ENCODE measurements around the gene CHST6.
A peak's percentile ranks its signal among the peaks of the same experiment; 100 is the strongest.
"Not testable (repeated sequence)": the region's sequence is repeated elsewhere in the genome, so short reads cannot be mapped to it uniquely, and the experiment has no call there.

The CHST6 gene

GRCh38 chr16:75472908-75473877, 22.0 kb downstream of the CHST6 start:
- DNase-seq, result no peak

GRCh38 chr16:75471723-75472633, 23.3 kb downstream of the CHST6 start:
- peak; percentile 46 for DNase-seq

- DNase-seq, result no peak
Measured at GRCh38 chr16:75466760-75467159, 28.5 kb downstream of the CHST6 start.

- peak; percentile 98 for DNase-seq
Measured at GRCh38 chr16:75464122-75464918, 30.9 kb downstream of the CHST6 start, which contains the start of gene TMEM170A. TMEM170A (minus strand) TSS chr16:75464689; CDS start chr16:75464600, 89 bp downstream.

GRCh38 chr16:75463389-75464121, 31.7 kb downstream of the CHST6 start:
- DNase-seq, result not testable (repeated sequence)

GRCh38 chr16:75462806-75463205, 32.4 kb downstream of the CHST6 start:
- no peak for DNase-seq

- no peak for DNase-seq
Measured at GRCh38 chr16:75461575-75461974, 33.7 kb downstream of the CHST6 start.

GRCh38 chr16:75460446-75460845, 34.8 kb downstream of the CHST6 start:
- DNase-seq, result no peak

GRCh38 chr16:75459691-75460090, 35.5 kb downstream of the CHST6 start:
- DNase-seq, result no peak

- no peak for DNase-seq
Measured at GRCh38 chr16:75458439-75458838, 36.8 kb downstream of the CHST6 start.

- no peak for DNase-seq
Measured at GRCh38 chr16:75458029-75458428, 37.2 kb downstream of the CHST6 start.

- DNase-seq, result no peak
Measured at GRCh38 chr16:75457485-75458021, 37.7 kb downstream of the CHST6 start.

- no peak for DNase-seq
Measured at GRCh38 chr16:75456971-75457370, 38.3 kb downstream of the CHST6 start.

GRCh38 chr16:75456486-75456885, 38.8 kb downstream of the CHST6 start:
- not testable (repeated sequence) for DNase-seq

- no peak for DNase-seq
Measured at GRCh38 chr16:75455677-75456076, 39.6 kb downstream of the CHST6 start.

GRCh38 chr16:75452464-75453190, 42.6 kb downstream of the CHST6 start:
- no peak for DNase-seq

- peak; percentile 32 for DNase-seq
Measured at GRCh38 chr16:75446416-75446815, 48.8 kb downstream of the CHST6 start.

- DNase-seq, result no peak
Measured at GRCh38 chr16:75445298-75445697, 49.9 kb downstream of the CHST6 start.

GRCh38 chr16:75443298-75443697, 51.9 kb downstream of the CHST6 start:
- no peak for DNase-seq

GRCh38 chr16:75433732-75434413, 61.4 kb downstream of the CHST6 start:
- peak; percentile 50 for DNase-seq
